Activated naive CD4-positive, alpha-beta T cell treated with anti-CD3 and anti-CD28 coated beads, Interleukin-2, amount 10 ng/mL, durations not matched to agents 7 days and 5 days (primary cell): ENCODE measurements around the gene SNRPD2.
A peak's percentile ranks its signal among the peaks of the same experiment; 100 is the strongest.
"Not testable (repeated sequence)": the region's sequence is repeated elsewhere in the genome, so short reads cannot be mapped to it uniquely, and the experiment has no call there.

ENCODE experiments used
- CTCF ChIA-PET: fragments of 350-600 bp; sonication (Branson Sonifier 250); formaldehyde crosslinking; loops from one replicate; lab custom pipeline; 2021; ENCODE audit warnings: antibody characterized with exemption; lab: Charles Lee
- DNase-seq: peaks from one replicate; pipeline ENCODE4 v3.0.0-alpha.2; 2020
- H3K27ac Mint-ChIP-seq: one replicate; pipeline ENCODE4 v1.8.0; 2021; ENCODE audit warnings: mild to moderate bottlenecking, moderate library complexity, mixed read lengths
- H3K27me3 Mint-ChIP-seq: one replicate; pipeline ENCODE4 v1.8.0; 2021; ENCODE audit warnings: mild to moderate bottlenecking, mixed read lengths
- H3K36me3 Mint-ChIP-seq: one replicate; pipeline ENCODE4 v1.8.0; 2021; ENCODE audit warnings: mixed read lengths
- H3K4me1 Mint-ChIP-seq: one replicate; pipeline ENCODE4 v1.8.0; 2021; ENCODE audit warnings: mixed read lengths
- H3K4me3 Mint-ChIP-seq: one replicate; pipeline ENCODE4 v1.8.0; 2021; ENCODE audit warnings: mild to moderate bottlenecking, moderate library complexity, mixed read lengths
- H3K9me3 Mint-ChIP-seq: one replicate; pipeline ENCODE4 v1.8.0; 2021; ENCODE audit warnings: mixed read lengths

The SNRPD2 gene

DNA sequence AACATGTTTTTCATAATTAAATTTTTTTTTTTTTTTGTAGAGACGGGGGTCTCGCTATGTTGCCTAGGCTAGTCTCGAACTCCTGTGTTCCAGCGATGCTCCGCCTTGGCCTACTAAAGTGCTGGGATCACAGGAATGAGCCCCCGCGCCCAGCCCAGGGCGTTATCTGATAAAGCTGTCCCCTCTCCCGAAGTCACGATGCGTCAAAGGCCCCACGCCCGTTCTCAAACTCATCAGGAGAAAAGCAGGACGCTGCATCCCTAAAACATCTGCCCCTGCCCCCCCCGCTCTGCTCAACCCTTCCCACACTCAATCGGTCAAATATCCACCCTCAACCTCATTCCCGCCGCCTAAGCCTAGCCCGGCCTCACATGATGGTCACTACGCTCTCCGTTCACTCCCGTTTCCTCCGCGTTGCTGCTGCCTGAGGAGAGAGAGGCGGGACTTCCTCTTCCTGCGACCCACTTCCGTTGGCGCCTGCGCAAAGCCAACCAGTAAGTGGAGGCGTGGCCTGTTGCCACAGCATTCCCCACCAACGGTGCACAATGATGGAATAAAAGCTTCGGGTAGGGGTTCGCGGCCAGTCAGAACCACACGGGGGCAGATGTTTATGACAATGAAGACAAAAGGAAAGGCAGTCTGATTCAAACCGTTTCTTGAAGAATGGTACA, at the start of gene SNRPD2:
Gene SNRPD2 (minus strand): TSS at position 438 of the 671 bp plus-strand sequence. CDS start 65 bp downstream, at position 373.
- no peaks in the 10 kb centered on the region for H3K27me3 Mint-ChIP-seq
- peaks cover 26% of the 10 kb centered on the region for H3K36me3 Mint-ChIP-seq
- no peaks in the 10 kb centered on the region for H3K9me3 Mint-ChIP-seq
- CTCF ChIA-PET = interaction anchor here (0.8 to 5.0 kb wide), 9 partner anchors 8 to 253 kb away, joined by 3 to 43 read pairs (median 4); partner anchors contain the start of gene SIX5
- H3K4me1 Mint-ChIP-seq = peaks cover 26% of the 10 kb centered on the region
- H3K27ac Mint-ChIP-seq = peak within 1 kb of the TSS; percentile 92
- DNase-seq = peak; percentile 94
- H3K4me3 Mint-ChIP-seq = peak within 1 kb of the TSS; percentile 93

- Mint-ChIP-seq H3K4me3 (no peak overlapping the region), H3K4me1 (no peaks in the 10 kb centered on the region), H3K27ac (no peak overlapping the region), H3K9me3 (no peaks in the 10 kb centered on the region), H3K27me3 (peaks cover 61% of the 10 kb centered on the region), H3K36me3 (no peaks in the 10 kb centered on the region)
- no peak for DNase-seq
- CTCF ChIA-PET = no interaction called here
Observed at GRCh38 chr19:45739498-45740439, 48.0 kb upstream of the SNRPD2 start.

DNA sequence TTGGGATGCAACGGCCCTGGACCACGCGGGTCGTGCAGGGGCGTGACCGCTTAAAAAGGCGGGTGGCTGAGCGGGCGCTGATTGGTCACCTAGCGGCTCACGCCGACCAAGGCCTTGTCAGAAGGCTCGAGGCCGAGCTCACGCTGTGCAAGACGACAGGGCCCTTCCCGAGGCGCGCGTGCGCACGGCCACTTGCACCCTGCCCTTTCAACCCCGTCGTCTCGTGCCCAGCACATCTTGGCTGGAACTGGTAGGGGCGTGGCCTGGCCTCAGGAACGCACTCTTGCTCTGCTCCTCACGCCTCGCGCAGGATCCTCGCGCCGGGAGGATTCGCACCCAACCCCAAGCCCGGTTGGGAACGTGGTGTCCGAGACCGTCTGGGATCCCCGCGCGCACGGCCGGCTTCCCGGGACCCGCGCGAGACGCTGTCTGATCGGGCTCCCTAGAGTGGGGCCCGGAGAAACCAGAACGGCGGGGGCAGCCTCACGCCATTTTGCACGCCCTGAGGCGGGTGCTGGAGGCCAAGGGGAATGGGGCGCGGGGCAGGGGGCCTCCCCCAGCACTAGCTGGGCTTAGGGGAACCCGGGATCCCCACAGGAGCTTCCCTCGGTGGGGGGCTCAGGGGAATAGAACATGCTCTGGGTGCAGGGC, 41.5 kb upstream of the SNRPD2 start, which contains the start of gene MEIOSIN:
Gene MEIOSIN (plus strand): TSS at position 280 of the 651 bp plus-strand sequence. CDS start 1,938 bp downstream, outside the sequence.
- H3K4me1 Mint-ChIP-seq = peaks cover 19% of the 10 kb centered on the region
- H3K27ac Mint-ChIP-seq = no peak within 1 kb of the TSS
- H3K4me3 Mint-ChIP-seq = no peak within 1 kb of the TSS
- peaks cover 17% of the 10 kb centered on the region for H3K27me3 Mint-ChIP-seq
- CTCF ChIA-PET = interaction anchor here (0.9 kb wide), 1 partner anchor 15 kb away, joined by 3 read pairs; no protein-coding TSS in a partner anchor
- DNase-seq = no peak
- H3K36me3 Mint-ChIP-seq = no peaks in the 10 kb centered on the region
- H3K9me3 Mint-ChIP-seq = no peaks in the 10 kb centered on the region

DNA sequence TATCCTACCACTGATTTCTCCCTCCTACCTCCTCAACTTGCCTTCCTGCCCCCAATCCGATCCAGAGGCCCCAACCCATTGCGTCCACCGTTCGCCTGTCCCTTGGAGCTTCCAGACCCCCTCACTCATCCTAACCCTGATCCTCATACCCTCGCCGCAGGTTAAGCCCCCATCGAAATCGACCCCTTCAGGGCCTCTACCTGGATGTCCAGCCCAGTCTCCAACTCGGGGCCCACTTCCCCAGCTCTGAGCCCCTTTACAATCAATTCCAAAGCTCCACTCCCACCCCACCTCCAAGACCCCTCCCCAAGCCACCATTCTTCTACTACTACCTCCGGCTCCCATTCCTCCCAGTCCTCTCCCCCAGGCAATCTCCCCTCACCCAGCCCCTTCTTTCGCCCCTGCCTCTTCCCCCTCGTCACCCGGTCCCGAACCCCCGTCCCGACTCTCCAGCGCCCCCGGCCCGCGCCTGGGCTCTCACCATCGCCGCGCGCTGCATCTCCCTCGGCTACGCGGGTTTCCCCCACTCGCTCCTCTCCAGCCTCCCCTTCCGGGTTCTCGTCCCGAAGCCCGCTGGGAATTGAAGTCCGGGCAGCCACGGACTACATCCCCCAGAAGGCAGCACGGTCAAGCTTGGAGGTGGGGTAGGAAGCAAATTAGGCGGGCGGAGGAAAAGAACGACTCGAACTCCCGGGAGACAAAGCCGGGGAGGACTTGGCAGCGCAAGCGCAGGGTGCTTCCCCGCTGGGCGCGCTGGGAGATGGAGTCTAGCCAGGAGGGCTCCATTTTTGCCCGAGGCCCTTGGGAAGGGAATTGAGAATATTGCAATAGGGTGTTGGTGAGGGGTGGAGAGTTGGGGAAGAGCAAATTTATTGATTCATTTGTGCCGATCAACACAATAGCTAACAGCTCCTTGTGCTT, 38.9 kb upstream of the SNRPD2 start, which contains the start of gene FBXO46:
Gene FBXO46 (minus strand): TSS at position 529 of the 921 bp plus-strand sequence. CDS start 17,401 bp downstream, outside the sequence.
- peak within 1 kb of the TSS; percentile 93 for H3K4me3 Mint-ChIP-seq
- no peaks in the 10 kb centered on the region for H3K9me3 Mint-ChIP-seq
- H3K27me3 Mint-ChIP-seq = no peaks in the 10 kb centered on the region
- peak; percentile 98 for DNase-seq
- H3K27ac Mint-ChIP-seq = peak within 1 kb of the TSS; percentile 82
- CTCF ChIA-PET = interaction anchor here (1.1 to 2.0 kb wide), 2 partner anchors 37 to 39 kb away, joined by 4 to 6 read pairs; partner anchors contain the start of gene SIX5
- H3K4me1 Mint-ChIP-seq = peaks cover 31% of the 10 kb centered on the region
- peaks cover 2% of the 10 kb centered on the region for H3K36me3 Mint-ChIP-seq

GRCh38 chr19:45729800-45730290, 38.1 kb upstream of the SNRPD2 start:
- no peak for DNase-seq
- peak overlapping the region; percentile 82 for H3K27ac Mint-ChIP-seq
- H3K9me3 Mint-ChIP-seq = no peaks in the 10 kb centered on the region
- H3K4me1 Mint-ChIP-seq = peaks cover 31% of the 10 kb centered on the region
- H3K36me3 Mint-ChIP-seq = peaks cover 2% of the 10 kb centered on the region
- no peaks in the 10 kb centered on the region for H3K27me3 Mint-ChIP-seq
- CTCF ChIA-PET = interaction anchor here (2.0 kb wide), 1 partner anchor 36 kb away, joined by 4 read pairs; no protein-coding TSS in a partner anchor
- H3K4me3 Mint-ChIP-seq = peak overlapping the region; percentile 93

DNA sequence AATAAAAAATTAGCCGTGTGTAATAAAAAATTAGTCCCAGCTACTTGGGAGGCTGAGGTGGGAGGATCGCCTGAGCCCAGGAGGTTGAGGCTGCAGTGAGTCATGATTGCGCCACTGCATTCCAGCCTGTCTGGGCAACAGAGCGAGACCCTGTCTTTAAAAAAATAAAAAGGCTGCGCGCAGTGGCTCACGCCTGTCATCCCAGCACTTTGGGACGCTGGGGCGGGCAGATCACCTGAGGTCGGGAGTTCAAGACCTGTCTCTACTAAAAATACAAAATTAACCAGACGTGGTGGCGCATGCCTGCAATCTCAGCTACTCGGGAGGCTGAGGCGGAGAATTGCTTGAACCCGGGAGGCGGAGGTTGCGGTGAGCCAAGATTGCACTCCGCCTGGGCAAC, 36.9 kb upstream of the SNRPD2 start:
- H3K4me3 Mint-ChIP-seq, H3K36me3 Mint-ChIP-seq, CTCF ChIA-PET, H3K27ac Mint-ChIP-seq, H3K27me3 Mint-ChIP-seq, H3K9me3 Mint-ChIP-seq, DNase-seq: not testable (repeated sequence)
- H3K4me1 Mint-ChIP-seq = peaks cover 34% of the 10 kb centered on the region

GRCh38 chr19:45720065-45720464, 28.3 kb upstream of the SNRPD2 start:
- DNase-seq, H3K27me3 Mint-ChIP-seq, CTCF ChIA-PET, H3K9me3 Mint-ChIP-seq, H3K27ac Mint-ChIP-seq, H3K4me3 Mint-ChIP-seq: not testable (repeated sequence)
- Mint-ChIP-seq H3K36me3 (peaks cover 32% of the 10 kb centered on the region), H3K4me1 (peaks cover 39% of the 10 kb centered on the region)

DNA sequence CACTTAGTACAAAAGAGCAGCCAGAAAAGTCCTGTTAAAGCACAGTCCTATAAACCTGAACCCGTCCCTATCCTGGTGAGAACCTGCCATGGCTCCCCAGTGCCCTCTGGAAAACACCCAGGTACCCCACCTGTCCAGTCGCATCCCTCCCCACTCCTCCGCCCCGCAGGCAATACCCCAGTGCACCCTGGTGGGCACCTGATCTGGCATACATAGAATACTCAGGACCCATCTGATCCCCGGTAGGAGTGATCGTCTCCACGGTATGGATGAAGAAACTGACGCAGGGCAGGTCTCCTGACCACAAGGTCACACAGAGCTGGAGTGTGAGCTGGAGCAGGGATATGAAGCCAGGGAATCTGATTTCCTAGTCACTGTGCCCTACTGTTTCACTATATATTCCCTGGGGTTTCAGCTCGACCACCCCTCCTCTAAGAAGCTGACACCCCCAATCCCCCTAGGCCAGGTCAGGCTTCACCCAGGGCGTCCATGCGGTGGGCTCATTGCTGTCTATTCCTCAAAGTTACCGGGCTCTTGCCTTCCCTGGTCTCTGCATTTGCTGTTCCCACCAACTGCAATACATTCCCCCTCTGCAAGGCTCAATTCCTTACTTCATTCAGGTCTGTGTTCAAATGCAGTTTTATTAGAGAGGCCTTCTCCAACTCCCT, 26.4 kb upstream of the SNRPD2 start:
- no peak for DNase-seq
- H3K4me1 Mint-ChIP-seq = peaks cover 38% of the 10 kb centered on the region
- peaks cover 30% of the 10 kb centered on the region for H3K36me3 Mint-ChIP-seq
- CTCF ChIA-PET = interaction anchor here (0.9 to 1.4 kb wide), 2 partner anchors 51 to 82 kb away, joined by 3 to 6 read pairs; partner anchors contain the start of gene SIX5
- peak overlapping the region; percentile 89 for H3K4me3 Mint-ChIP-seq
- no peaks in the 10 kb centered on the region for H3K27me3 Mint-ChIP-seq
- H3K9me3 Mint-ChIP-seq = no peaks in the 10 kb centered on the region
- peak overlapping the region; percentile 85 for H3K27ac Mint-ChIP-seq

DNA sequence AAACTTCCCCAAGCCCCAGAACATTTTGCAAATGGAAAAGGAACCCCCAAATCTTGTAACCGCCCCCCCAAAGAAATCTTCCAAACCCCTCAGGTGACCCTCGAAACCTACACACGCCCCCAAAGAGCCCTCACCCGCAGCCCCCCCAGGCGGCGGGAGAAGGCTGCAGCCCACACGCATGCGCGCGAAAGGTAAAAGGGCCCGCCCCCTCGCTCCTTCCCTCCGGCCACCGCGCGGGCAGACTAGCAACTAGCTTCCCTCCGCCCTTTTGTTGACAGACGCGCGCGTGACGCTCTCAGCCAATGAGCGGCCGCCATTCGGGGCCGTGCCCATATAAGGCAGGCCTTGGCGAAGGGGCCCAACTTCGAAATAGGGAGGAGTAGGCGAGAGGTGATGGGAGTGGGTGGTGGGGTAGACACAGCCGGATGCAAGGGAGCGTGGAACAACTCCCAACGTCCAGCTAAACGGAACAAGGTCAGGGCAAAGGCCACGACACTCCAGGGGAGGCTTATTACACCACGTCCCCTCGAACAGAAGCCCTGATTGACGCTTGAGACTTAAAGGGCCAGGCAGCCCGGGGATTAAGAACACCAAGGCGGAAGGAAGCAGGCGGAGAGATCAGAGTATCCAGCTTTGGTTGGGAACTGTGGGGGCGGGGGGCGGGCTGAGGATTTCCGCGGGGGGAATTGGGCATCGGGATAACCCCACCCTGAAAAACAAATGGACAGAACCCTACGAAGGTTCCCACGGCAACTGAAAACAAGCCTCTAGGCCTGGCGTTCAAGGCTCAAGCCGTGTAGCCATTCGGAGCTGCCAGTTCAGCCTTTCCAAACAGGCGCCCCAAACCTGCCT, 25.6 kb upstream of the SNRPD2 start:
- peaks cover 30% of the 10 kb centered on the region for H3K36me3 Mint-ChIP-seq
- H3K4me3 Mint-ChIP-seq = peak overlapping the region; percentile 89
- peak; percentile 99 for DNase-seq
- CTCF ChIA-PET = interaction anchor here (0.6 to 1.9 kb wide), 7 partner anchors 22 to 540 kb away, joined by 3 to 7 read pairs (median 3); partner anchors contain the start of genes QPCTL and SIX5
- H3K4me1 Mint-ChIP-seq = peaks cover 38% of the 10 kb centered on the region
- H3K9me3 Mint-ChIP-seq = no peaks in the 10 kb centered on the region
- peak overlapping the region; percentile 85 for H3K27ac Mint-ChIP-seq
- no peaks in the 10 kb centered on the region for H3K27me3 Mint-ChIP-seq

GRCh38 chr19:45716359-45717130, 24.8 kb upstream of the SNRPD2 start:
- H3K4me1 Mint-ChIP-seq = peaks cover 38% of the 10 kb centered on the region
- peak overlapping the region; percentile 85 for H3K27ac Mint-ChIP-seq
- CTCF ChIA-PET = interaction anchor here (0.6 to 1.9 kb wide), 7 partner anchors 10 to 539 kb away, joined by 3 to 7 read pairs (median 4); partner anchors contain the start of genes QPCTL and SIX5
- H3K9me3 Mint-ChIP-seq = no peaks in the 10 kb centered on the region
- H3K36me3 Mint-ChIP-seq = peaks cover 28% of the 10 kb centered on the region
- no peak for DNase-seq
- peak overlapping the region; percentile 89 for H3K4me3 Mint-ChIP-seq
- no peaks in the 10 kb centered on the region for H3K27me3 Mint-ChIP-seq

DNA sequence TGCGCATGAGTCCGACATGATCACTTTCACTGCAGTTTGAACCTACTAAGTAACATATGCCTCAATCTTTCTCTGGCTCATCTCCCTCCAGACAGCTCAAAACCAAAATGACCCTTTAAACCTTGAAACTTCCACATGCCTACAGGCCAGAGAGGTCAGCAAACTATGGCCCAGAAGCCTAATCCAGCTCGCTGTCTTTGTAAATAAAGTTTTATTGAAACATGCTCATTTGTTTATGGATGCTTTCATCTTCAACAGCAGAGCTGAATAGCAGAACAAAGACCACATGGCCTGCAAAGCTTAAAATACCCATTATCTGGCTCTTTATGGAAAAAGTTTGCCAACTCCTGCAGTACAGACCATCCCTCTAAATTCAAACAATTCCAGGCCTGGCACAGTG, 23.4 kb upstream of the SNRPD2 start:
- Mint-ChIP-seq H3K36me3 (peaks cover 30% of the 10 kb centered on the region), H3K4me3 (no peak overlapping the region), H3K9me3 (no peaks in the 10 kb centered on the region), H3K27me3 (no peaks in the 10 kb centered on the region), H3K27ac (no peak overlapping the region), H3K4me1 (peaks cover 39% of the 10 kb centered on the region)
- CTCF ChIA-PET = interaction anchor here (1.5 to 1.7 kb wide), 2 partner anchors 23 to 64 kb away, joined by 4 to 5 read pairs; partner anchors contain the start of gene QPCTL
- no peak for DNase-seq
